Measurements from ENCODE around the gene ZFP30.

The ZFP30 gene

GRCh38 chr19:37564624-37565369 lies 90.5 kb downstream of the ZFP30 start:
- DNase-seq (ENCODE audit: low read depth) = no peak
